HG03469 (cell line): ENCODE results near the gene NELFCD.
A peak's percentile ranks its signal among the peaks of the same experiment; 100 is the strongest.
"Not testable (repeated sequence)": the region's sequence is repeated elsewhere in the genome, so short reads cannot be mapped to it uniquely, and the experiment has no call there.

ENCODE experiments used
- ATAC-seq: cut with Tn5 transposase; IDR thresholded peaks from one replicate; pipeline ENCODE4 v1.9.1; 2021; ENCODE audit warnings: mild to moderate bottlenecking, moderate library complexity, moderate number of reproducible peaks; ENCODE audit not compliant: unreplicated experiment

NELFCD gene

DNA sequence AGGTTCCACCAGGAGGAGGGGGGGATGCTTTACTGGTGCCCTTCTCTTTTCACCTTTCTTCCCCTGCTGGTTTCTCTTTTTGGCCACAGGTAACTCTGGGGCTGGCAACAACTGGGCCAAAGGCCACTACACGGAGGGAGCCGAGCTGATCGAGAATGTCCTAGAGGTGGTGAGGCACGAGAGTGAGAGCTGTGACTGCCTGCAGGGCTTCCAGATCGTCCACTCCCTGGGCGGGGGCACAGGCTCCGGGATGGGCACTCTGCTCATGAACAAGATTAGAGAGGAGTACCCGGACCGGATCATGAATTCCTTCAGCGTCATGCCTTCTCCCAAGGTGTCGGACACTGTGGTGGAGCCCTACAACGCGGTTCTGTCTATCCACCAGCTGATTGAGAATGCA, 42.6 kb downstream of the NELFCD start:
- no peak for ATAC-seq

DNA sequence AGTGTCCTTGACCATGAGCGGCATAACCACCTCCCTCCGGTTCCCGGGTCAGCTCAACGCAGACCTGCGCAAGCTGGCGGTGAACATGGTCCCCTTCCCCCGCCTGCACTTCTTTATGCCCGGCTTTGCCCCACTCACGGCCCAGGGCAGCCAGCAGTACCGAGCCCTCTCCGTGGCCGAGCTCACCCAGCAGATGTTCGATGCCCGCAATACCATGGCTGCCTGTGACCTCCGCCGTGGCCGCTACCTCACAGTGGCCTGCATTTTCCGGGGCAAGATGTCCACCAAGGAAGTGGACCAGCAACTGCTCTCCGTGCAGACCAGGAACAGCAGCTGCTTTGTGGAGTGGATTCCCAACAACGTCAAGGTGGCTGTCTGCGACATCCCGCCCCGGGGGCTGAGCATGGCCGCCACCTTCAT, 43.1 kb downstream of the NELFCD start:
- ATAC-seq = no peak

DNA sequence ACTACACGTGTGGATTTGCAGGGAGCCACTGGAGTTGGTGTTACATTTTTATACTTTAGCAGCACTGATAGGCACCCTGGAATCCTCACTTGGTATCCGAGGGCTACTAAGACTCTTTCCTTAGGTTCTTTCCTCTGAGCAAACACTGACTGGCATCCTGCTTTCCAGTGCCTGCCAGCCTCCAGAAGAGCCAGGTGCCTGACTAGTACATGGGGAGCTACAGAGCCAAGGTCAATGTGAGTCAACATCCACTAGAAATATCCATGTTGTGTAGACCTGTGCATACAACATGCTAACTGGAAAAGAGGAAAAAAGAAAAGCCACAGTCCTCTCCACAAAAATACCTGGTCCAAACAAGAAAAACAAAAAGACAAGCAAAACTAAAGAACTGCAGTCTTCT, 44.0 kb downstream of the NELFCD start:
- ATAC-seq = no peak

DNA sequence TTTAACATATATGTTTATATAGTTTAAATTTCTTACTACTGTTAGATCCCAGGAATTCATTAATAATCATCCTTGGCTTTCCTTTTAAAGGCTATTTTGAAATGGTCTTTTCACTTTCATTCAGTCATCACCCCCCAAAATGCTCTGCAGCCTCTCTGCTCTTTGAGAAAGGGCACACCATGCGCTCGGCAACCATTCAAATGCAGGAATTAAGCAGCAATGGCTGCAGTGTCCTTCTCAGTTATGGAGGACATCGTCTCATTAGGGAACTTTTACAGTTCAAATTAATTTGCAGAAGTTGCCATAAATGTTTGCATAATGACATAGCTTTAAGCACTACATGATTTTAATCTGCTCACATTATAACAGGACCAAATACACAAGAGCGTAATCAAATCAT, 44.5 kb downstream of the NELFCD start:
- no peak for ATAC-seq

DNA sequence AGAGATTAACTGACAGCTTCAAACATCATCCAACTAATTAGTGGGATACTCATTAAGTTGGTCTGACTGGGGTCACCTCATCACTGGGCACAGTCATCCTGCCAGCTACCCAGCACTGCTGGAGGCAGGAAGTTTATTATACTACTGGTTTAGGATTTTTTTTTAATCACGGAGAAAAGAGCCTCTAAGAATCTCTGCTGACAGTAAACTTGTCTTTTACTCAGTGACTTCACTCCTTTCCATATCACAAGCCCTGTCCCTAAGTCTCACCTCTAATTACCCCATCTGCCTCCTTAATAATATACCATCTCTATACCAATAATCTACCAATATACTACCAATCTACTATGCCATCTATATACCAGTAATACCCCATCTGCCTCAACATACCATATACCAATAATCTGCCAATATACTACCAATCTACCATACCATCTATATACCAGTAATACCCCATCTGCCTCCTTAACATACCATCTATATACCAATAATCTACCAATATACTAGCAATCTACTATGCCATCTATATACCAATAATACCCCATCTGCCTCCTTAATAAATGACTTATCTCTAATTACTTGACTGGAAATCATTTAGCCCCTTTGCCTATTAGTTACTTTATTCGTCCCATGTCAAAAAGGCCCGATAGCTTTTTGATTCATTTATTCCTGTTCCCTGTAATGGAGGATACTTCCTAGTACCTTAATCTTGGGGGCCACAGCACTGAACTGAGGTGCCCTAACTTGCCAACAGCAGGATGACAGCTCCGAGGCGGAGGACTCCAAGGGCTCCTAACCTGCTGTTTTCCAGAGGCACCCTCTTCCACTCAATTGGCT, 46.1 kb downstream of the NELFCD start:
- ATAC-seq = no peak

DNA sequence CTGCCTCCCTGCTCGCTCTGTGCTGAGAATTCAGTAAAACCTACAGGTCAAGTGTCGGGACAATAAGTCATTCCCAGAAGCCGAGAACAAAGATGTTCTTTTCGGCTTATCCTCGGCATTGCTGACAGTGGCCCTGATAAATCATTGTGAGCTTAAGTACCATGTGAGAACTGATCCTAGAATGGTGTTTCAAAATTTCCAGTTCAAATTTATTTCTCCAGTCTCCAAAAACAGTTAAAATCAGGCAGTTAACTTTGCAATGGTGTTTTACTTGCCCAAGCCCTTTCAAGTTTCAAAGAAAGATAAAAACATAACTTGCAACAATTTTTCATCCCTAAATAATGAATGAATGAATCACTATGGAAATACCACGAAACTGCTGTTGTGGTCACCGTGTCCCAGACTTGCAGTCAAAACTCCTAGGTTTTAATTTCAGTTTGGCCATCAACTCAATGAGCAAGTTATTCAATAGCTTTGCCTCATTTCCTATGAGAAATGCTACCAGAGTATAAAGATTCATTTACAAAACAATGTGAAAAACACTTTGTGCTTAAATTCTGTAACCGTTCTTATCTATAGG, 46.8 kb downstream of the NELFCD start:
- ATAC-seq = no peak

DNA sequence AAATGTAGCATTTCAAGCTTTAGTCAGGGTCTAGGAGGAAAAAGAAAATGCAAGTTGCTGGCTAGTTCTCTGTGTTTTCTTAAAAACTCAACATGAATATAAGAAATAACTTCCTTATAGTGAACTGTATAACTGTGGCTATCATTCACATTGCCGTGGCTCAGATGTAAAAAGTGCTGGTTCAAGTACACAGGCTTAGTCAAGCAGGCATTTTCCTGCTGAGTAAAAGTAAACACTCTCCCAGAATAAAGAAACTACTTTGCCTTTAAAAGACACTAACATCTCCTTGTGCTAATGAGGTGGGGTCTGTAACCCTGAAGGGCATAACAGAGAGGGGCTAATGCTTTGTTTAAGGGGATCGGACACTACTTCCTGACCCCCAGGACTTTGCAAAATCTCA, 47.8 kb downstream of the NELFCD start:
- ATAC-seq = no peak

DNA sequence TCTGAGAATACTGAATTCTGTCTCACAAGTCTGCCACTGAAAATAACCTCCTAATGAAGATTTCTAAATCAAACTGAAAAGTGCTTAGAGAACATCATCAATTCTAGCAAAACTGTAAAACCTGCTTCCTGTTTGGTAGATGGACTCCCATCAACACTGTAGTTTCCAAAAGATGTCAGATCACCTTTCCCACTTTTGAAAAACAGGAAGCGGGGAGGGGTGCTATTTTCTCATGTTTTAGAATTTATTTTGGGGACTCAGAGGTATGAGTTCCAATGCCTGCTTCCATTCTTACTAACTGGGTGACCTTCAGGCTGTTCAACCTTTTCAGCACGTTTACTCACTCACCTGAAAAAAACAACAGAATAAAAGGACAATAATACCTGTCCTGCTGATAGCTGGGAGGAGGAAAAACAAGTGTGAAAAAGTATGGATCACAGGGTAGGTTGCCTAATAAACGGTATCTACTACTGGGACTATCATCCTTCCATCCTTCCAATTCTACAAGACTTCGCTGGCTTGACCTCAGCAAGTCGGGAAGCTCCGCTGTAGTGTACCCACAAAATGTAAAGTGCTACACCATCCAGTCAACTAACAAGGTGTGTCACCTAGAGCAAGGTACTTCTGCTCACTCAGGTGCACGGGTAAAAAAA, 50.0 kb downstream of the NELFCD start:
- no peak for ATAC-seq

DNA sequence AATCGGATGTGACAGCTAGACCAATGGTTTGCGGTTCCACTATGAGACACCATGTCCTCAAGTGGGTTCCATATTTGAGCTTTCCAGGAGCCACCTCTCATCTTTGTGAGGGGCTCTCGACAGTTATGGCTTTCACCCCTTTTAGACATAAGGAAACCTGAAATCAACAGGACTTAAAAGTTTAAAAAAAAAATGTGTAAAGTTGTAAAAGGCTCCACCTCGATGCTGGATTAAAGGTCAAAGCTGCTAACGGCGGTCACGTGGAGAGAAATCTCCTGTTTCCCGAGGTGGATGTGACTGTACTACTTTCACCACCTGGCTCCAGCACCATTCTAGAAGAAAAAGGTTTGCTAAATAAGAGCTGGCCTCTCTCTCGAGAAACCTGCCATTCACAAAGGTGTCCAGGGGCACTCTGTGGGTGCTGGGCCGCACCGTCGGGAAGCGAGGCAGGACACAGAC, 50.5 kb downstream of the NELFCD start:
- ATAC-seq = no peak

DNA sequence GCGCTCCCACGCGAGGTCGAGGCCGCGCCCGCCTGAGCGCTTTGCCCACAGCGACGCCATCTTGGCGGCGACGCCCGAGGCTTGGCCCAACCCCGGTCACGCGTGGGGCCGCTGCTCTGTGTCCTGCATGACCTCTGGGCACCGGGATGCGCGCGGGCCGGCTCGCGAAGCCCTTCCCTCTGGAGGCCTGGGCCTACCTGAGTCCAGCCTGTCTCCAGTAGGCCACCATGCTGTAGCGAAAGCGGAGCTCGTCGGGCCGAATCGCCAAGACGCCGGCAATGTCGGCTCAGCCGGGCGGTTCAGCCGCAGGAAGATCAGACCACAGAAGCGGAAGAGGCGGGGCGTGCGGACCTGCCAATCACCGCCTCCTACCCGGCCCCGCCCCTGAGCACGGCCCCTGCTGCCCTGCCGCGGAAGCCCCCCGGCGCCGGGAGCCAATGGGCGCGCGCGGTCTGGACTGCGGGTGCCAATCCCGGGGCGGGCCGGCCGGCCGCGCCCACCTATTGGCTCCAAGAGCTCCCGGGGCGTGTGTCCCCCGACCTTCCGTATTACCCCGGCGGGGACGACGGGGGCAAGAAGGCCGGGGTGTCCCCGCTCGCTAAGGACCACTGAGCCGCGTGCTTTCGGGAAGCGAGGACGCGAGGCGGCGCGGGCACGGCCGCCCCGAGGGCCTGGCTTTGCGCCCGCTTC, 51.1 kb downstream of the NELFCD start, which contains the start of gene ATP5F1E:
TSS of gene ATP5F1E (minus strand) at position 313 of the 690 bp plus-strand sequence. CDS start at position 229, 84 bp downstream.
- peak; percentile 72 for ATAC-seq

DNA sequence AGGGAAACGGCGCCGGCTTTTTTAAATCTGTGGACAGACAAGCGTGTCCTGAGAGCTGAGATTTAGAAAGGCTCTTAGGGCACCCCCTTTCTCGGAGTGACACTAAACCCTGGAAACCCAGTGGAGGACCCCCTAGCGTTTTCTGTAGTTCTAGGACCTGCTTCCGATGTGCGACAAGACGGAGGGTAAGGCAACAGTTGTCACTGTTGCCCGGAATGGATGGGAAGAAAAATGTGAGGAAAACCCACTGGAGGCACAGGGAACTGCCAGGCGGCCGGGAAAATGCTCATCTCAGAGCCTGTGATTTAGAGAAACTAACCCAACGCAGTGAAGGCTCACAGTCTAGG, 51.6 kb downstream of the NELFCD start:
- ATAC-seq = no peak

DNA sequence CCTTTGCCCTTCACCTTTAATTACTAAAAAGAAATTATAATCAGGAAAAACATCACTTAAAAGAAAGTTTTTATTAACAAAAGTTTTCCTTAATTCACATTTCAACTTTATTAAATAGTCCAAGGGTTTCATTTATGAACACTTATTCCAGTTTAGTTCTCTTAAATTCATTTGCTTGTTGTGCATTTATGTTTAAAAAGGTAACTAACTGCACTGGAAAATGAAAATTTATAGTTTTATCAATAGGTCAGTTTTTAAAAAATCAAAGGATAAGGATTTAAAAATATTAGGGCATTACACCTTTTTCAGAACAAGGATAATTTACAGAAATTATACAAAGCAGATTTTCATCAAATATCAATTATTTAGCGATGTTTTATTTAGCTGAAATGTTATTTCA, 52.0 kb downstream of the NELFCD start:
- no peak for ATAC-seq

DNA sequence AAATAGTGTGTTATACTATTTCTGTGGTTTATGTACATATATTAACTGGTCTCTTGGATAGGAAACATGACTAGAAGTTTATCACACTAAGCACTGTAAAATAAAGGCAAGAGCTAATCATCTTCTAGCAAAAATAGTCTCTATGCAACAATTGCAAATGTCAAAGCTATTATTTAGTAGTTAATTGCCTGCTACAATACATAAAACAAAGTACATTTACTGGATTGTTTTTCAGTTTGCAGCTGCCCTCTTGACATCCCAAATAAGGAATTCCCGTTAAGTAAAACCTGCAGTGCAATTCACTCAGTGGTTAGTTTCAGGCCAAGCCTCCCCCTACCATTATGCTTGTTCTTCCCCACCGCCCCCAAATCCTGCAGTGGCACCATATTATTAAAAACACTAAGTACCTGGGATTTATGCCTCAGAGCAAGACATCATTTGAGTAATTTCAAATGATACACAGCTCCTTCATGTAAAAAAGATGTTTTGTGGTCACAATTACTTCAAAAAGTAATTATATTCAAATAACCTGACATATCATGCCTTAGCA, 52.6 kb downstream of the NELFCD start:
- ATAC-seq = no peak

DNA sequence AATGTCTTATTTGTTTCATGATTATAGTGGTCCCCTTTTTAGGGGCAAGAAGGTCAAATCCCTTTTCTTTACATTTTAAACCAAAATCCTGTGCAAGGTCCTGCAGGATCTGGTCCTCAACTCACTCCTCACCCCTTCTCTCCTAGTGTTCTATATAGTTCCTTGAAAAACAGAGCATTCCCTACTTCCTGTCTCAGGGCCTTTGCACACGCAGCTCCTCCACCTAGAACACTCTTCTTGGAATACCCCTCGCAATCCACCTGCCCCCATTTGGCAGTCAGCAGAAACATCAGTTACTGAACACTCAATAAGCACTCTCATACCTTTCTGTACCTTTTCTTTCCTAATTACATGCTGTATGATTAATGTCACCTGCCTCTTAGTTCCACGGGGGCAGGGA, 54.3 kb downstream of the NELFCD start:
- no peak for ATAC-seq

DNA sequence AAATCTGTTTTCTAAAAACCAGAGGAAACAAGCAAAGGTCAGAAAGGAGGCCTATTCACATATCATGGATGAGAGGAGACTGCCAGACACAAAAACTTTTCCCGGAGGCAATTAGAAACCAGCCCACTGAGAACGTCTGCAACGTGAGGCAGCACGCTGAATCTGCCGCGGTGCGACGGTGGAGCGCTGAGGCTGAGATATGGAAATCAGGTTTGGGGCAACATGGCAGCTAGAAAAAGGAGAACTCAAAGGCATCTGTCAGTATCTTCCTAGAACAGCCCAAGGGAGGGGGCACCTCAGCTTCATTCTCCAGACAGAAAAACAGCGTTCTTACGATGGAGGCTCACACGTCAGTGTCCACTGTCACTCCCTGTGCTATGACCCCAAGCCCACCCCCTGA, 56.3 kb downstream of the NELFCD start:
- ATAC-seq = no peak

DNA sequence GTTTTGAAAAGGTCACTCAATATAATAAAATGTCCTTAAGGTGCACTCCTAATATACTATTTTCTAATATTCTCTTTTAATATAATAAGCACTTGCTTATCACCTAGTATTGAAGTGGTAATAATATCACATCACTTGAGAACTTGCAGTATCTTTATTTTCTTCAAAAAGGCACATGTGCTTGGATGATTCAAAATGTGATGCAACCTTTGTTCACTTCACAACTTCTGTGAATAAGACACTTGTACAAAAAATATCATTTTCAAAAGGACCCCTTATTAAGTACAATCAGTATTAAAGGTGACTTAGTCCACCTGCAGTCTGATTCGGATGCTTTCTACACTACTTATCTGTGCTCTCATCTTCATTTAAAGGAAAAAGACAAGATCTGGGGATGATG, 58.2 kb downstream of the NELFCD start:
- no peak for ATAC-seq

DNA sequence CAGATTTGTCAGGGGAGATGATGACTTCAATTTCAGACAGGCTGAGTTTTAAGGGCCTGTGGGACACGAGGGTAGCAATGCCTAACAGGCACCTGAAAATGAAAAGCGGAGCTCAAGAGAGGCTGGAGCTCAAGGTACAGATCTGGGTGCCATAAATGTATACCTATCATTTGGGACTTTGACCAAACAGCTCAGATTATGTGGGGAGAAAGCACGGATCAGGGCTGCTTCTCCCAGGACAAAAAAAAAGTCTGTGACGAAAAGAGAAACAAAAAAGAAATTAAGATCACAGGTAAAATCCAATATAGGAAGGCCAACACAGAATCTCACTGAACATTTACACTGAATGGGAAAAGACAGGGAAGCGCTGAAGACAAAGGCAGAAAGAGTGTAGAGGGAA, 59.6 kb downstream of the NELFCD start:
- no peak for ATAC-seq

DNA sequence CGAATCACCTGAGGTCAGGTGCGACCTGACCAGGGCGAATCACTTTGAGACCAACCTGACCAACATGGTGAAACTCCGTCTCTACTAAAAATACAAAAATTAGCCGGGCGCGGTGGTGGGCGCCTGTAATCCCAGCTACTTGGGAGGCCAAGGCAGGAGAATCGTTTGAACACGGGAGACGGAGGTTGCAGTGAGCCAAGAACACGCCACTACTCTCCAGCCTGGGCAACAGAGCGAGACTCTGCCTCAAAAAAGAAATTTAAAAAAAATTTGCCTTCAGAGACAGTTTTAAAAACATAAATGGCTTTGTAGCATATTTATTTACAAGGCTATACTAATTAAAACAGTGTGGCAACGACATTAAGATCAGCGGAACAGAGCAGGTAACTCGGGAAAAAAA, 60.4 kb downstream of the NELFCD start:
- ATAC-seq = not testable (repeated sequence)

DNA sequence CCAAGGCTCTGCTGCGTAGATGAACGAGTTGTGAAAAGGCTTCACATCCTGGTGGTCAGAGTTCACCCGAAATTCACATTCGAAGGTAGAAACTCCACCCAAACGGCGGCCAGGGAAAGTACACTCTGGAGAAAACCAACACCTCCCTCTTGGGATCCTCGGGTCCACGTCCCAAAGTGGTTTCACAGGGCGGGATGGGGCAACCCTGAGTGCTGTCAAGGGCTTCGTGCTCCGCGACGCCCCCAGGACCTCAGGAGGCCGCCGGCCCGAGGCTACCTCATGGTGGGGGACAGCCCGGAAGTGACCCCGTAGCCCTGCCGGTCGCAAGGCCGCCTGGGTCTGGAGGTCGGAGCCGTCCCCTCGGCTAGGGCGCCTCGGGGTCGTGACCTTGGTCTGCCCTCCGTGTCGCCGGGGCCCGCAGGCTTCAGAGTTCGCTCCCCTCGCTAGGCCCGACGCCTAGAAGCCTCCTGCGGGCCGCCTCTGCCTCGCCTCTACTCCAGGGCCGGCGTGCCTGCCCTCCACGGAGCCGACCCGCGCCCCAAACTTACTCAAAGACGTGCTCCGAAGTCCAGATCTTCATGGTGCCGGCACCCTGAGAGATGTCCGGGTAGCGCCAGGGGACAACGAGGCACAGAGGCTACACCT, 61.2 kb downstream of the NELFCD start, which contains the start of gene PRELID3B:
TSS of gene PRELID3B (minus strand) at position 636 of the 645 bp plus-strand sequence. CDS start at position 580, 56 bp downstream.
- ATAC-seq = peak; percentile 0
